ENCODE data around the gene ETDA.
"Not testable (repeated sequence)": the region's sequence is repeated elsewhere in the genome, so short reads cannot be mapped to it uniquely, and the experiment has no call there.

Gene ETDA

DNA sequence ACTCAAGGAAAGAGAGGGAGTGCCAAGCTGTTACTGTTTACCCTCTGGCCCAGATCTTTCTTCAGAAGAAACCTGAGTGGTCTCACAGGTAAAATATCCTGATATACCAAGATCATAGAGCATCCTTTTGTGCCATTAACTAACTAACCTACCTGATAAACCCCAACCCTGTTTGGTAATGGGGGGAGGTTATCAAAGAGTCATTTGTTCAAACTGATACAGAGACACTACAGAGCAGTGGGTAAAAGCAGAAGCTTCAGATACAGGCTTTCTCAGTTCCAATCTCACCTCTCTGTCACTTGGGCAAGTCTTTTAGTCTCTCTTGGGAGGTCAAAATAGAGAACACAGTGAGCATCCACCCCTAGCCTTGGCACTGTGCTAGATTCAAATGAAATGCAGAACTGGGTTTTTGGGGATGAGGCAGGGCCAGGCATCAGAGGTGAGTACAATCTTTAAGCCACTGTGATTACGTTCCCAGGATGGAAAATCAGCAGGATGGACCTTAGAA is at the start of gene ETDA:
Gene ETDA (plus strand): TSS at position 51 of the 508 bp plus-strand sequence. CDS start 1,216 bp downstream, outside the sequence.
- not testable (repeated sequence) for DNase-seq (ENCODE audit: low read depth, low spot score)

DNA sequence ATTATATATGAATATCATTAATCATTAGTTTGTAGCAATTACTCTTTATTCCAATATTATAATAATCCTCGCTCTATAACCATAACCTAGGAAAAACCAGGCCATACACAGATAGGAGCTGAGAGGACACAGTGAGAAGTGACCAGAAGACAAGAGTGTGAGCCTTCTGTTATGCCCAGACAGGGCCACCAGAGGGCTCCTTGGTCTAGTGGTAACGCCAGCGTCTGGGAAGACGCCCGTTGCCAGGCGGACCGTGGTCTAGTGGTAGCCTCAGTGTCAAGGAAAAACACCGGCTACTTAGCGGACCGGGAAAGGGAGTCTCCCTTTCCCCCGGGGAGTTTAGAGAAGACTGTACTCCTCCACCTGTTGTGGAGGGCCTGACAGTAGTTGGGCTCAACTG is 45.4 kb upstream of the ETDA start:
- peak; percentile 47 for DNase-seq (ENCODE audit: low read depth, low spot score)

DNA sequence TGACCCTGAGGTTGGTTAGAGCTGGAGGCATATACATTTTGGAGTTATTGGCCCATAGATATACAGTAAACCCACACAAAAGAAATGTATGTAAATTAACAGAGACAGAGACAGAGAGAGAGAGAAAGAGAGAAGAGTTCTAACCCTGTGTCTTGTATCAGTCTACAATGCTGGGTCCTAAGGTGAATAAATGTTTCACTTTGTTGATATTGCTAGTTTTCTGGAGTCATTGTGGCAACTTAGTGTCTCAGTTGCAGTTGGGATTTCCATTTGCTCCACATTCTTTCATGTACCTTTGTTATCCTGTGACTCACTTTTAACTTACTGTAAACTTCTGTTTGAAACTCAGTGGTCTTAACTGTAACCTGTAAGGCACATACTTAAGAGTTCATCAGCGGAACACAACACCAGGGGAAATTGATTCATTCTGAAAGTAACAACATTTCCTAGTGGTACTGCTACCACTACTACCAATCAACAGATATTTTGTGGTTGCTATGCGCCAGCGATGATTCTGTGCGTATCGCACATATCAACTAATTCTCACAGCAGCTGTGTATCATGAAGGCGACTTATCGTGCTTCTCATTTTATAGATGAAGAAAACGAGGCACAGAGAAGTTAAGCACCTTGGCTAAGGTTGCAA is 38.5 kb upstream of the ETDA start:
- no peak for DNase-seq (ENCODE audit: low read depth, low spot score)

DNA sequence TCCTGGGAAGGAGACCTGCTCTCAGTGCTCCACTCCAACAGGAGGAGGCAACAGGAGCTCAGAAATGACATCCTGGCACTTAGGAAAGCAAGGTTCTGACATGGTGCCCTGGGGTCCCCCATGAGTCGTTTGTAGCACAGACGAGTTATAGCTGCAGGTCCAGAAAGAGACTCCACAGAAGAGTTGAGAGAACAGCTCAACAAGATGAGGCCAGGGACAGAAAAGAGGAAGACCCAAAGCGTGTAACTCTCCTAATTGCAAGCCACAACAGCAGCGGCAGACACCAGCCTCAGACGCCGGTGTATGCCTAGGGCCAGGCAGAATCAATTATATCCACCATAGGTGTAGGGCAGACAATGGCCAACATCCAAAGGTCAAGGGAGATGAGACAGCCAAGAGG is 5.9 kb upstream of the ETDA start:
- DNase-seq (ENCODE audit: low read depth, low spot score), result not testable (repeated sequence)

DNA sequence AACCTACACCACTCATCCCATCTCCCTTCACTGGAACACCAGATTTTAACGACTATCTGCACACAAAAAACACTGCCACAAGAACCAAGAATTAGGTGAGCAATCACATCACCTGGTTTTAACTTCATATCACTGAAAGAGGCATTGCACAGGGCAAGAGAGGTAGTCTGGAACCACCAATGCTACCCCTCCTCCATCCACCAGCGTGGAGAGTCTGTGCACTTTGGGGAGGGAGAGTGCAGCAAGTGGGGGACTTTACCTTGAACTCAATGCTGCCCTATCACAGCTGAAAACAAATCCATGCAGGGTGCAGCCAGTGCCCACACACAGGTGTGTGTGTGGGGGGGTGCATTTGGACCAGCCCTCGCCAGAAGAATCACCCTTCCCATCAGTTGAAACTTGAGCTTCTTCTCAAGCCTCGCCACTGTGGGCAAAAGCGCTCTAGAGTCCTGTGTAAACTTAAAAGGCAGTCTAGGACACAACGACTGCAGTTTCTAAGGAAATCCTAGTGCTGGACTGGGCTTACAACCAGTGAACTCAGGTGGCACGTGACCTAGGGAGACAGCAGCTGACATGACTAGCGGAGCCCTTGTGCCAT is 4.3 kb downstream of the ETDA start:
- not testable (repeated sequence) for DNase-seq (ENCODE audit: low read depth, low spot score)

DNA sequence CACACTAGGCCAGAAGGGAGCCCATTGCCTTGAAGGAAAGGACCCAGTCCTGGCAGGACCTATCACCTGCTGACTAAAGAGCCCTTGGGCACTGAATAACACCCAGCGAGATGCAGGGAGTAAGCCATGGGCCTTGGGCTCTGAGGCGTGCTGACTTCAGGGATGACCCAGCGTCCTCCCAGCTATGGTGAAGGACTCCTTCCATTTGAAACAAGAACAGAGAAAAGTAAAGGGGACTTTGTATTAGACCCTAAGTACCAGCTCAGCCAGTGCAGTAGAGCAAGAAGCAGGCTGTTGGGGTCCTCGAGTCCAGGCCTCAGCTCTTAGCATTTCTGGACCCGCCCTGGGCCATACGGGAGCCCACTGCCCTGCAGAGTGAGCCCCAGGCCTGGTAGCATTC is 5.1 kb downstream of the ETDA start:
- no peak for DNase-seq (ENCODE audit: low read depth, low spot score)

DNA sequence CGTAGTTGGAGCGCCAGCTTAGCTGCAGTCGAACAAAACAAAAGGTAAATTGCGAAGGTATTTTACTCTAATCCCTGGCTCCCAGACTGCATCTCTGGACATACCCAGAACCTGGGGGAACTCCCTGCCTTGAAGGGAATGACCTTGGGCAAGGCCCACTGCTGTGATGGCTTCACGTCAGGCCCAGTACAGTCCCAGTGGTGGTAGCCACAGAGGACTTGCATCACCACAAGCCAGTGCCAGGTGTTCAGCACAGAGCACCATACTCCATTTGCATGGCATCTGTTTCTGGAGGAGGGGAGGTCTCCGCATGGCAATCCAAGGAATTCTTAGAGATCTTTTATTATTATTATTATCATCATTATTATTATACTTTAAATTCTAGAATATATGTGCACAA is 5.6 kb downstream of the ETDA start:
- no peak for DNase-seq (ENCODE audit: low read depth, low spot score)

DNA sequence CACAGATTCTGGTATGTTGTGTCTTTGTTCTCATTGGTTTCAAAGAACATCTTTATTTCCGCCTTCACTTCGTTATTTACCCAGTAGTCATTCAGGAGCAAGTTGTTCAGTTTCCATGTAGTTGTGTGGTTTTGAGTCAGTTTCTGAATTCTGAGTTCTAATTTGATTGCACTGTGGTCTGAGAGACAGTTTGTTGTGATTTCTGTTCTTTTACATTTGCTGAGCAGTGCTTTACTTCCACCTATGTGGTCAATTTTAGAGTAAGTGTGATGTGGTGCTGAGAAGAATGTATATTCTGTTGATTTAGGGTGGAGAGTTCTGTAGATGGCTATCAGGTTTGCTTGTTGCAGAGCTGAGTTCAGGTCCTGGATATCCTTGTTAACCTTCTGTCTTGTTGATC is 9.1 kb downstream of the ETDA start:
- not testable (repeated sequence) for DNase-seq (ENCODE audit: low read depth, low spot score)

DNA sequence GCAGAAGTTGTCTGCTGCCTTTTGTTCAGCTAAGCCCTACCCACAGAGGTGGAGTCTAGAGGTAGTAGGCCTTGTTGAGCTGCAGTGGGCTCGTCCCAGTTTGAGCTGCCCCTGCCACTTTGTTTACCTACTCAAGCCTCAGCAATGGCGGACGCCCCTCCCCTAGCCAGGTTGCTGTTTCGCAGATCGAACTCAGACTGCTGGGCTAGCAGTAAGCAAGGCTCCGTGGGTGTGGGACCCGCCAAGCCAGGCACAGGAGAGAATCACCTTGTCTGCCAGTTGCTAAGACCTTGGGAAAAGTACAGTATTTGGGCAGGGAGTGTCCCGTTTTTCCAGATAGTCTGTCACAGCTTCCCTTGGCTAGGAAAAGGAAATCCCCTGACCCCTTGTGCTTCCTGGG is 11.5 kb downstream of the ETDA start:
- DNase-seq (ENCODE audit: low read depth, low spot score), result not testable (repeated sequence)

DNA sequence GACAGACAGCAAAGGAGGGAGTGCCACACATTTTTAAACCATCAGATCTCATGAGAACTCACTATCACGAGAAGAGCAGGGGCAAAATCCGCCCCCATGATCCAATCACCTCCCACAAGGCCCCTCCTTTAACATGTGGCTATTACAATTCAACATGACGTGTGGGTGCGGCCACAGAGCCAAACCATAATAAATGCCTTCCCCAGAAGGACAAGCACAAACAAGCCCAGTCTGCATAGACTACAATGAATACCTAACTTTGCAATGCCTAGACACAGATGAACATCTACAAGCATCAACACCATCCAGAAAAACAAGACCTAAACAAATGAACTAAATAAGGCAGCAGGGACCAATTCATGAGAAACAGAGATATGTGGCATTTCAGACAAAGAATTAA is 12.3 kb downstream of the ETDA start:
- no peak for DNase-seq (ENCODE audit: low read depth, low spot score)

DNA sequence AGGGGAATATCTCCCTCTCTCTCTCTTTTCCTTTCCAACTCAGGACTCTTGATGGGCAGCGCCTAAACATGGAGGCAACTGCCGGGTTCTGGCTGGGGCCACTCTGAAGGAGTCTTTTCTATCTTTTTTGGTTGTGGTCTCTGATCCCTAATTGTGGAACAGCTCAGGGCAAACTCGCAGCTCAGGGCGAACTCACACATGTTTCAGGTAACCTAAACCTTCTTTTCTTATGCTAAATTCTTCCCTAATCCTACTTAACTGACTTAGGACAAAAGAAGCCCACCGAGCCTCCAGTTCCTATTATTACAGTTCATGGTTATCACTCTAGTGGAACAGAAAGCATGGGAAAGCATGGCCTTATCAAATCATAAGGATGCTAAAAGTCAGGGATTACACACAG is 21.3 kb downstream of the ETDA start:
- DNase-seq (ENCODE audit: low read depth, low spot score), result peak; percentile 28

DNA sequence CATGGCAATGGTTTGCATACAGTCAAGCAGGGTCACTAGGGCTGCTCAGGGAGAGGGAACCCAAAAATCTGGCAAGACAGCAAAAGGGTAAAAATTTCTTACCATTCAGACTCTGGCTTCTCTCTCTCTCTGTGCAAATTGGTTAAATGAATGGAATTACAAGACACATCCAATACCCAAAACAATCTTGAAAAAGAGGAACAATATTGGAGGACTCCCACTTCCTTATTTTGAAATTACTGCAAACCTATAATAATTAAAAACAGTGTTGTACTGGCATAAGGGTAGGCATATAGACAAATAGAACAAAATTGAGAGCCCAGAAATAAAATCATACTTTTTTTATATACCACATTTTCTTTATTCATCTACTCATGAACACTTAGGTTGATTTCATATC is 24.1 kb downstream of the ETDA start:
- DNase-seq (ENCODE audit: low read depth, low spot score), result no peak

DNA sequence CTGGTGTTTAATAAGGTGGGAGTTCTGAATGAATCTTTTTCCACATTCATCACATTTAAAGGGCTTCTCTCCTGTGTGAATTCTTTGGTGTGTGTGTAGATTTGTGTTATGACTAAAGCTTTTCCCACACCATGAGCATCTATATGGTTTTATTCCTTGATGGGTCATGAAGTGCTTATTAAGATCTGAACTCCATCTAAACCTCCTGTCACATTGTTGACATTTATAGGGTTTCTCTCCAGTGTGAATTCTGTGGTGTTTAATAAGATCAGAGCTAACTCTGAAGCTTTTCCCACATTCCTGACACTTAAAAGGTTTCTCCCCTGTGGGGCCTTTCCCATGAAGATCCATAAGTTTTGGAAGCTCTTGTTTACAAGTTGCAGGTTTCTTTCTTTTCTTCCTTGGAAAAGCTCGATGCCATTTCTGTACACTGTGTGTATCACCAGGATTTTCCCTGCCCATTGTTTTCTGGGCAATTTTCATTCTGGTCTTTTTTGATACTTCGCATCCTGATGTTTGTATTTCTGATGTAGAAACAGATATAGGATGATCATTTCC is 35.5 kb downstream of the ETDA start:
- no peak for DNase-seq (ENCODE audit: low read depth, low spot score)

DNA sequence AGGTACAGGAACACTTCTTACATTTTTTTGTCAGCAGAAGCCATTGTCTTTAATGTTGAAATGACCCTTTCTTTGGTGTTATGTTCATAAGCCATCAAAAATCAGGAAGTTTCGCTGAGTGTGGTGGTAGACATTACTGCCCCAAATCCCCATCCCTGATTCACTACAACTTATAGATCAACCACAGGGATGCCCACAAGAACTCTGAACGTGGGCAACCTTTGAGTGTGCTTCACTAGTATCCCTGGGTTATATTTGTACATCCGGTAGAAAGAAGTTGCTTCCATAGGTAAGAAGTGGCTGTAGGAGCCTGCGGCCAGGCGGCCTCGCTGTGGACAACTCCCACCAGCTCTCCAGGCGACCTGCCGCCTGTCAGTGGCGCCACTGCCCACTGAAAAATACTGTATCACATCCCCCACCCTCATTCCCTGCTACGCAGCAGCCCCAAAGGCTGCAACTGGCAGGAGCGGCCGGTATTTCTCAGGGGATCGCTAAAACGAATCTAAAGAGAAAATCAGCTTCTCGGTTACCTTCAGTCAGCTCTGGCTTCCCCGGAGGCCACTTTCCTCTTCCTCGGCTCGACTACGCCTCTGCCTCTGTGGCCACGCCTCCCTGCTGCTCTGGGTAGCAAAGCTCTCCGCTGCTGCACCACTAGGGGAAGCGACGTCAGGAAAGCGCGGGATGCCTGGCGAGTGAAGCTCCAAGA is 43.5 kb downstream of the ETDA start:
- DNase-seq (ENCODE audit: low read depth, low spot score), result peak; percentile 50

DNA sequence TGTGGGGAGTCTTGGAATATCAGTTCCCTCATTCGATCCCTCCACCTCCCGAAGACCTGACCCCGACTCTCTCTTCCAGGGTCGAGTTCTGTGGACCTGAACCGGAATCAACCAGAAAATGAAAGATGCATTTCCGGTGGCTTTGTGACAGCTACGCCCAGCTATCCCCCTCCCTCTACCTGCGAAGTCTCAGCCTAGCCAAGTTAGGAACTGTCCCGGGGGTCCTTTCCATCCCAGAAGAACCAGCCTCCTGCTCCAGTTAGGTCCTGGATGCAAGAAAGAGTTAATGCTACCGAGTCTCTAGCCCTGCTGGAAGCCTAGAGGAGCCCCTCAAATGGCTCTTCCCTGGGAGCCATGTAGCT is 44.1 kb downstream of the ETDA start:
- no peak for DNase-seq (ENCODE audit: low read depth, low spot score)

DNA sequence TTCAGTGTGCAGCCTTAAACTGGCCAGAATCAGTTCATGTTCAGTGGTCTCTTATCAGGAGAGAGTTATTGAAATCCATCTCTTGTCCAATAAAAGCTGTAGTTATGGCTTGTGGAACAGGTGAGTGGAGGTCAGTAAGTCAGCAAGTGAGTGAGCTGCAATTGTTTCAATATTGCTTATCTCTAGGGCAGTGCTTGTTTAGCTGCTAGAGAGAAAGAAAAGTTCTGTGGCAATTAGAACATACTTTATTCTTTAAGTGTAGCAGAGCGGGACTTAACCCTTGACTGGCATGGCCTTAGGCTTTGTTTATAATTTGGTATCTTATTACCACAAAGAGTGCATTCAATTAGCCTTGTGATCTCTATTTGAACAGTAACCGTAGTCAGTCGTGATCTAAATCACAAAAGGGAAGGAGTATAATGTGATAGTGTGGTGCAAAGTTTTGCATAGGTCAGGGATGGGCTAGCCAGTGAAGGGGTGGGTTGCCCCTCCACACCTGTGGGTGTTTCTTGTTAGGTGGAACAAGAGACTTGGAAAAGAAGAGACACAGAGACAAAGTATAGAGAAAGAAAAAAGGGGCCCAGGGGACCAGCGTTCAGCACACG is 50.5 kb downstream of the ETDA start:
- DNase-seq (ENCODE audit: low read depth, low spot score), result peak; percentile 67

All from ELF-1 (cell line).